SK-N-SH (cell line): ENCODE results near the gene NFATC3.

ENCODE experiments used
- CTCF ChIP-seq: fragments of 200-600 bp; sonication (generic); IDR thresholded peaks from 2 replicates; pipeline ENCODE4 v1.6.1; 2017; ENCODE audit warnings: antibody characterized with exemption, mild to moderate bottlenecking, moderate library complexity
- EP300 ChIP-seq, 2 experiments: IDR thresholded peaks; 2 replicates each; pipeline versions ENCODE4 v1.4.0 to v1.6.1; 2012; ENCODE audit warnings: borderline replicate concordance in 1 of 2, low read depth in 1 of 2, low read length in 1 of 2
- EZH2phosphoT487 ChIP-seq: fragments of 200-600 bp; sonication (generic); IDR thresholded peaks from 2 replicates; pipeline ENCODE4 v1.6.1; 2017; ENCODE audit warnings: low read depth, mixed run types, mild to moderate bottlenecking, antibody characterized with exemption, moderate library complexity, borderline replicate concordance
- GABPA ChIP-seq: IDR thresholded peaks from 2 replicates; pipeline ENCODE4 v1.4.0; 2012; ENCODE audit warnings: low read depth, mild to moderate bottlenecking
- GATA2 ChIP-seq: sonication (generic); formaldehyde crosslinking; IDR thresholded peaks from 2 replicates; pipeline ENCODE4 v1.5.0; 2020; ENCODE audit warnings: mild to moderate bottlenecking, missing genetic modification reagents
- MAX ChIP-seq: IDR thresholded peaks from 2 replicates; pipeline ENCODE4 v1.4.0; 2012; ENCODE audit warnings: low read depth
- MXI1 ChIP-seq: IDR thresholded peaks from 2 replicates; pipeline ENCODE4 v1.6.1; 2012; ENCODE audit warnings: mild to moderate bottlenecking, low read depth, low read length, improper control_type of control experiment
- NFIC ChIP-seq: IDR thresholded peaks from 2 replicates; pipeline ENCODE4 v1.4.0; 2012; ENCODE audit warnings: borderline replicate concordance
- REST ChIP-seq: IDR thresholded peaks from 2 replicates; pipeline ENCODE4 v1.6.1; 2012; ENCODE audit warnings: mild to moderate bottlenecking, low read depth, low read length, moderate library complexity
- TAF1 ChIP-seq: IDR thresholded peaks from 2 replicates; pipeline ENCODE4 v1.6.1; 2012; ENCODE audit warnings: low read depth, mild to moderate bottlenecking, low read length, moderate library complexity, borderline replicate concordance
- TCF12 ChIP-seq: IDR thresholded peaks from 2 replicates; pipeline ENCODE4 v1.4.0; 2012
- USF2 ChIP-seq: fragments of 150-350 bp; IDR thresholded peaks from 2 replicates; pipeline ENCODE4 v1.6.1; 2017; ENCODE audit warnings: antibody characterized with exemption, low read length, low read depth, borderline replicate concordance
- ZBTB33 ChIP-seq: IDR thresholded peaks from 2 replicates; pipeline ENCODE4 v1.4.0; 2012; ENCODE audit warnings: low read depth, borderline replicate concordance

- TF ChIP-seq TCF12 (no peak), REST (no peak), GABPA (no peak), CTCF (no peak), ZBTB33 (no peak), EP300 (IDR thresholded peaks at IDR 0.05; ENCODE audit: borderline replicate concordance in 1 of 2, low read depth in 1 of 2, low read length in 1 of 2) (no peak), NFIC (no peak), MAX (no peak), EZH2phosphoT487 (no peak), TAF1 (no peak), USF2 (no peak), GATA2 (CRISPR knock-in tag) (no peak), MXI1 (no peak)
Measured at GRCh38 chr16:68186877-68187276, 101.7 kb downstream of the NFATC3 start.
